HEK293 (cell line): ENCODE results near the gene SYTL3.

Source experiments
- BCL11A ChIP-seq: fragments of 450-650 bp; formaldehyde crosslinking; IDR thresholded peaks from 2 replicates; pipeline ENCODE4 v1.5.1; 2016; ENCODE audit warnings: low read depth, missing biosample characterization, missing genetic modification characterization
- KLF16 ChIP-seq: fragments of 450-650 bp; formaldehyde crosslinking; IDR thresholded peaks from 2 replicates; pipeline ENCODE4 v1.5.1; 2017; ENCODE audit warnings: missing biosample characterization, missing genetic modification characterization
- ZNF140 ChIP-seq: fragments of 450-650 bp; formaldehyde crosslinking; IDR thresholded peaks from 2 replicates; pipeline ENCODE4 v1.5.1; 2016; ENCODE audit warnings: missing biosample characterization, missing genetic modification characterization
- ZNF146 ChIP-seq: fragments of 450-650 bp; formaldehyde crosslinking; IDR thresholded peaks from 2 replicates; pipeline ENCODE4 v1.5.1; 2016; ENCODE audit warnings: missing biosample characterization, missing genetic modification characterization
- ZNF157 ChIP-seq: fragments of 450-650 bp; formaldehyde crosslinking; IDR thresholded peaks from 2 replicates; pipeline ENCODE4 v1.5.1; 2016; ENCODE audit warnings: missing biosample characterization, missing genetic modification characterization
- ZNF2 ChIP-seq: fragments of 450-650 bp; formaldehyde crosslinking; IDR thresholded peaks from 2 replicates; pipeline ENCODE4 v1.5.1; 2016; ENCODE audit warnings: missing biosample characterization, missing genetic modification characterization
- ZNF366 ChIP-seq: fragments of 450-650 bp; formaldehyde crosslinking; conservative IDR thresholded peaks from 2 replicates; pipeline ENCODE4 v1.5.1; 2016; ENCODE audit warnings: missing biosample characterization, missing genetic modification characterization
- ZNF433 ChIP-seq: fragments of 450-650 bp; formaldehyde crosslinking; IDR thresholded peaks from 2 replicates; pipeline ENCODE4 v1.5.1; 2016; ENCODE audit warnings: missing biosample characterization, missing genetic modification characterization, low read depth
- ZNF48 ChIP-seq: fragments of 450-650 bp; formaldehyde crosslinking; IDR thresholded peaks from 2 replicates; pipeline ENCODE4 v1.5.1; 2016; ENCODE audit warnings: missing biosample characterization, missing genetic modification characterization
- ZNF624 ChIP-seq: fragments of 450-650 bp; formaldehyde crosslinking; IDR thresholded peaks from 2 replicates; pipeline ENCODE4 v1.5.1; 2017; ENCODE audit warnings: missing biosample characterization, missing genetic modification characterization
- ZNF660 ChIP-seq: fragments of 450-650 bp; IDR thresholded peaks from 2 replicates; pipeline ENCODE4 v1.5.1; 2018; ENCODE audit warnings: missing biosample characterization, mild to moderate bottlenecking, missing genetic modification characterization
- TF ChIP-seq, protein P1 (sequence below): fragments of 450-650 bp; formaldehyde crosslinking; IDR thresholded peaks from 2 replicates; pipeline ENCODE4 v1.5.1; 2016; ENCODE audit warnings: missing biosample characterization, missing genetic modification characterization
- TF ChIP-seq, protein P2 (sequence below): IDR thresholded peaks from 2 replicates; pipeline ENCODE4 v1.6.1; 2011; ENCODE audit warnings: mild to moderate bottlenecking, low read depth, low read length, borderline replicate concordance
- TF ChIP-seq, protein P3 (sequence below): fragments of 450-650 bp; formaldehyde crosslinking; IDR thresholded peaks from 2 replicates; pipeline ENCODE4 v1.5.1; 2016; ENCODE audit warnings: missing biosample characterization, missing genetic modification characterization, borderline replicate concordance
- TF ChIP-seq, protein P4 (sequence below): fragments of 450-650 bp; formaldehyde crosslinking; IDR thresholded peaks from 2 replicates; pipeline ENCODE4 v1.5.1; 2016; ENCODE audit warnings: missing biosample characterization, missing genetic modification characterization
- TF ChIP-seq, protein P5 (sequence below): fragments of 450-650 bp; formaldehyde crosslinking; IDR thresholded peaks from 2 replicates; pipeline ENCODE4 v1.5.1; 2016; ENCODE audit warnings: missing biosample characterization, missing genetic modification characterization, low read depth
- TF ChIP-seq, protein P6 (sequence below): fragments of 450-650 bp; formaldehyde crosslinking; IDR thresholded peaks from 2 replicates; pipeline ENCODE4 v1.5.1; 2016; ENCODE audit warnings: missing biosample characterization, missing genetic modification characterization
- TF ChIP-seq, protein P7 (sequence below): fragments of 450-650 bp; formaldehyde crosslinking; IDR thresholded peaks from 2 replicates; pipeline ENCODE4 v1.5.1; 2016; ENCODE audit warnings: missing biosample characterization, missing genetic modification characterization
- TF ChIP-seq, protein P8 (sequence below): fragments of 450-650 bp; formaldehyde crosslinking; IDR thresholded peaks from 2 replicates; pipeline ENCODE4 v1.5.1; 2016; ENCODE audit warnings: missing biosample characterization, missing genetic modification characterization
- TF ChIP-seq, protein P9 (sequence below): fragments of 450-650 bp; formaldehyde crosslinking; IDR thresholded peaks from 2 replicates; pipeline ENCODE4 v1.5.1; 2016; ENCODE audit warnings: missing biosample characterization, missing genetic modification characterization, low read depth

Gene SYTL3

DNA sequence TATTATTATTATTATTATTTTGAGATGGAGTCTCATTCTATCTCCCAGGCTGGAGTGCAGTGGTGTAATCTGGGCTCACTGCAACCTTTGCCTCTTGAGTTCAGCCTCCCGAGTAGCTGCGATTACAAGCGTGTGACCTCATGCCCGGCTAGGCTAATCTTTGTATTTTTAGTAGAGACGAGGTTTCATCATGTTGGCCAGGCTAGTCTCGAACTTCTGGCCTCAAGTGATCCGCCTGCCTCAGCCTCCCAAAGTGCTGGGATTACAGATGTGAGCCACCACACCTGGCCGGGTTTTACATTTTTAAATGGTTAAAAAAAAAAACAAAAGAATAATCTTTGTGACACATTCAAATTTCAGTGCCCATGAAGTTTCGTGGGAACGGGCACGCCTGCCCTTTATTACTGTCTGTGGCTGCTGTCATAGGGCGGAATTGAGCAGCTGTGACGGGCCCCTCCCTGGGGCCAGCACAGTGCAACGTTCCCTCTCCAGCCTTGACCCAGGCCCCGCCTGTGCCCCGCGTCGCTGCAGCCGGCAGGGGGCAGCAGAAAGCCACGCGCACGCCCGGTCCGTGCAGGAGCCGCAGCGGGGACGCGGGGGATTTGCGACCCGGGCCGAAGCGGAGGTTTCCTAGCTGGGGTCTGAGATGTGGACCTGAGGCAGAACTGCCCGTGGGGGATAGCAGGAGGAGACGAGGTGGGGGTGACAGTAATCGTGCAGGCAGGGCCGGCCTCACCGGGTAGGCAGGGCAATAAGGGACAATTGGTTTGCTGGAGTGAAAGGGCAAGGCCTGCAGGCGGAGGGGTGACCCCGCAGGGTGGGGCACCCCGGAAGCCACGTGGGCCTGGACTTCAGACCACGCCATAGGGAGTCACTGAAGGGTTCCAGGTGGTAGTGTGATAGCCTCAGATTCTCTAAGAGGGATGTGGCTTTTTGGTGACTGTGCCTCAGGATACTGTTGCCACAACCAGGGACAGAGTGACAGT is 54.3 kb downstream of the SYTL3 start (continued):
- TF ChIP-seq ZNF660 (tag by site-specific recombination) (no peak; the same call in 1 of the 2 replicates), KLF16 (tag by site-specific recombination) (0 out of 2 replicates have a peak, but pooled peaks have one; percentile 52), BCL11A (peak; percentile 85), ZNF140 (no peak), ZNF366 (tag by site-specific recombination) (peak; percentile 49), ZNF157 (tag by site-specific recombination) (no peak), ZNF433 (tag by site-specific recombination) (no peak), ZNF2 (peak; percentile 94), ZNF48 (tag by site-specific recombination) (no peak), ZNF624 (no peak), ZNF146 (tag by site-specific recombination) (no peak)
- TF ChIP-seq, protein P1, sequence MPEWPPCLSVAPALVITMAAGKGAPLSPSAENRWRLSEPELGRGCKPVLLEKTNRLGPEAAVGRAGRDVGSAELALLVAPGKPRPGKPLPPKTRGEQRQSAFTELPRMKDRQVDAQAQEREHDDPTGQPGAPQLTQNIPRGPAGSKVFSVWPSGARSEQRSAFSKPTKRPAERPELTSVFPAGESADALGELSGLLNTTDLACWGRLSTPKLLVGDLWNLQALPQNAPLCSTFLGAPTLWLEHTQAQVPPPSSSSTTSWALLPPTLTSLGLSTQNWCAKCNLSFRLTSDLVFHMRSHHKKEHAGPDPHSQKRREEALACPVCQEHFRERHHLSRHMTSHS (tag by site-specific recombination), result no peak
- TF ChIP-seq, protein P2, sequence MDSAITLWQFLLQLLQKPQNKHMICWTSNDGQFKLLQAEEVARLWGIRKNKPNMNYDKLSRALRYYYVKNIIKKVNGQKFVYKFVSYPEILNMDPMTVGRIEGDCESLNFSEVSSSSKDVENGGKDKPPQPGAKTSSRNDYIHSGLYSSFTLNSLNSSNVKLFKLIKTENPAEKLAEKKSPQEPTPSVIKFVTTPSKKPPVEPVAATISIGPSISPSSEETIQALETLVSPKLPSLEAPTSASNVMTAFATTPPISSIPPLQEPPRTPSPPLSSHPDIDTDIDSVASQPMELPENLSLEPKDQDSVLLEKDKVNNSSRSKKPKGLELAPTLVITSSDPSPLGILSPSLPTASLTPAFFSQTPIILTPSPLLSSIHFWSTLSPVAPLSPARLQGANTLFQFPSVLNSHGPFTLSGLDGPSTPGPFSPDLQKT, result no peak
- TF ChIP-seq, protein P3, sequence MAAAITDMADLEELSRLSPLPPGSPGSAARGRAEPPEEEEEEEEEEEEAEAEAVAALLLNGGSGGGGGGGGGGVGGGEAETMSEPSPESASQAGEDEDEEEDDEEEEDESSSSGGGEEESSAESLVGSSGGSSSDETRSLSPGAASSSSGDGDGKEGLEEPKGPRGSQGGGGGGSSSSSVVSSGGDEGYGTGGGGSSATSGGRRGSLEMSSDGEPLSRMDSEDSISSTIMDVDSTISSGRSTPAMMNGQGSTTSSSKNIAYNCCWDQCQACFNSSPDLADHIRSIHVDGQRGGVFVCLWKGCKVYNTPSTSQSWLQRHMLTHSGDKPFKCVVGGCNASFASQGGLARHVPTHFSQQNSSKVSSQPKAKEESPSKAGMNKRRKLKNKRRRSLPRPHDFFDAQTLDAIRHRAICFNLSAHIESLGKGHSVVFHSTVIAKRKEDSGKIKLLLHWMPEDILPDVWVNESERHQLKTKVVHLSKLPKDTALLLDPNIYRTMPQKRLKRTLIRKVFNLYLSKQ, result no peak
- TF ChIP-seq, protein P4, sequence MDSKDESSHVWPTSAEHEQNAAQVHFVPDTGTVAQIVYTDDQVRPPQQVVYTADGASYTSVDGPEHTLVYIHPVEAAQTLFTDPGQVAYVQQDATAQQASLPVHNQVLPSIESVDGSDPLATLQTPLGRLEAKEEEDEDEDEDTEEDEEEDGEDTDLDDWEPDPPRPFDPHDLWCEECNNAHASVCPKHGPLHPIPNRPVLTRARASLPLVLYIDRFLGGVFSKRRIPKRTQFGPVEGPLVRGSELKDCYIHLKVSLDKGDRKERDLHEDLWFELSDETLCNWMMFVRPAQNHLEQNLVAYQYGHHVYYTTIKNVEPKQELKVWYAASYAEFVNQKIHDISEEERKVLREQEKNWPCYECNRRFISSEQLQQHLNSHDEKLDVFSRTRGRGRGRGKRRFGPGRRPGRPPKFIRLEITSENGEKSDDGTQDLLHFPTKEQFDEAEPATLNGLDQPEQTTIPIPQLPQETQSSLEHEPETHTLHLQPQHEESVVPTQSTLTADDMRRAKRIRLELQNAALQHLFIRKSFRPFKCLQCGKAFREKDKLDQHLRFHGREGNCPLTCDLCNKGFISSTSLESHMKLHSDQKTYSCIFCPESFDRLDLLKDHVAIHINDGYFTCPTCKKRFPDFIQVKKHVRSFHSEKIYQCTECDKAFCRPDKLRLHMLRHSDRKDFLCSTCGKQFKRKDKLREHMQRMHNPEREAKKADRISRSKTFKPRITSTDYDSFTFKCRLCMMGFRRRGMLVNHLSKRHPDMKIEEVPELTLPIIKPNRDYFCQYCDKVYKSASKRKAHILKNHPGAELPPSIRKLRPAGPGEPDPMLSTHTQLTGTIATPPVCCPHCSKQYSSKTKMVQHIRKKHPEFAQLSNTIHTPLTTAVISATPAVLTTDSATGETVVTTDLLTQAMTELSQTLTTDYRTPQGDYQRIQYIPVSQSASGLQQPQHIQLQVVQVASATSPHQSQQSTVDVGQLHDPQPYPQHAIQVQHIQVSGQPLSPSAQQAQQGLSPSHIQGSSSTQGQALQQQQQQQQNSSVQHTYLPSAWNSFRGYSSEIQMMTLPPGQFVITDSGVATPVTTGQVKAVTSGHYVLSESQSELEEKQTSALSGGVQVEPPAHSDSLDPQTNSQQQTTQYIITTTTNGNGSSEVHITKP, result peak; percentile 82
- TF ChIP-seq, protein P5, sequence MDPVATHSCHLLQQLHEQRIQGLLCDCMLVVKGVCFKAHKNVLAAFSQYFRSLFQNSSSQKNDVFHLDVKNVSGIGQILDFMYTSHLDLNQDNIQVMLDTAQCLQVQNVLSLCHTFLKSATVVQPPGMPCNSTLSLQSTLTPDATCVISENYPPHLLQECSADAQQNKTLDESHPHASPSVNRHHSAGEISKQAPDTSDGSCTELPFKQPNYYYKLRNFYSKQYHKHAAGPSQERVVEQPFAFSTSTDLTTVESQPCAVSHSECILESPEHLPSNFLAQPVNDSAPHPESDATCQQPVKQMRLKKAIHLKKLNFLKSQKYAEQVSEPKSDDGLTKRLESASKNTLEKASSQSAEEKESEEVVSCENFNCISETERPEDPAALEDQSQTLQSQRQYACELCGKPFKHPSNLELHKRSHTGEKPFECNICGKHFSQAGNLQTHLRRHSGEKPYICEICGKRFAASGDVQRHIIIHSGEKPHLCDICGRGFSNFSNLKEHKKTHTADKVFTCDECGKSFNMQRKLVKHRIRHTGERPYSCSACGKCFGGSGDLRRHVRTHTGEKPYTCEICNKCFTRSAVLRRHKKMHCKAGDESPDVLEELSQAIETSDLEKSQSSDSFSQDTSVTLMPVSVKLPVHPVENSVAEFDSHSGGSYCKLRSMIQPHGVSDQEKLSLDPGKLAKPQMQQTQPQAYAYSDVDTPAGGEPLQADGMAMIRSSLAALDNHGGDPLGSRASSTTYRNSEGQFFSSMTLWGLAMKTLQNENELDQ (tag by site-specific recombination), result no peak
- TF ChIP-seq, protein P6, sequence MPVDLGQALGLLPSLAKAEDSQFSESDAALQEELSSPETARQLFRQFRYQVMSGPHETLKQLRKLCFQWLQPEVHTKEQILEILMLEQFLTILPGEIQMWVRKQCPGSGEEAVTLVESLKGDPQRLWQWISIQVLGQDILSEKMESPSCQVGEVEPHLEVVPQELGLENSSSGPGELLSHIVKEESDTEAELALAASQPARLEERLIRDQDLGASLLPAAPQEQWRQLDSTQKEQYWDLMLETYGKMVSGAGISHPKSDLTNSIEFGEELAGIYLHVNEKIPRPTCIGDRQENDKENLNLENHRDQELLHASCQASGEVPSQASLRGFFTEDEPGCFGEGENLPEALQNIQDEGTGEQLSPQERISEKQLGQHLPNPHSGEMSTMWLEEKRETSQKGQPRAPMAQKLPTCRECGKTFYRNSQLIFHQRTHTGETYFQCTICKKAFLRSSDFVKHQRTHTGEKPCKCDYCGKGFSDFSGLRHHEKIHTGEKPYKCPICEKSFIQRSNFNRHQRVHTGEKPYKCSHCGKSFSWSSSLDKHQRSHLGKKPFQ (tag by site-specific recombination), result no peak
- TF ChIP-seq, protein P7, sequence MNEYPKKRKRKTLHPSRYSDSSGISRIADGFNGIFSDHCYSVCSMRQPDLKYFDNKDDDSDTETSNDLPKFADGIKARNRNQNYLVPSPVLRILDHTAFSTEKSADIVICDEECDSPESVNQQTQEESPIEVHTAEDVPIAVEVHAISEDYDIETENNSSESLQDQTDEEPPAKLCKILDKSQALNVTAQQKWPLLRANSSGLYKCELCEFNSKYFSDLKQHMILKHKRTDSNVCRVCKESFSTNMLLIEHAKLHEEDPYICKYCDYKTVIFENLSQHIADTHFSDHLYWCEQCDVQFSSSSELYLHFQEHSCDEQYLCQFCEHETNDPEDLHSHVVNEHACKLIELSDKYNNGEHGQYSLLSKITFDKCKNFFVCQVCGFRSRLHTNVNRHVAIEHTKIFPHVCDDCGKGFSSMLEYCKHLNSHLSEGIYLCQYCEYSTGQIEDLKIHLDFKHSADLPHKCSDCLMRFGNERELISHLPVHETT (tag by site-specific recombination), result 0 out of 2 replicates have a peak, but pooled peaks have one; percentile 26
- TF ChIP-seq, protein P8, sequence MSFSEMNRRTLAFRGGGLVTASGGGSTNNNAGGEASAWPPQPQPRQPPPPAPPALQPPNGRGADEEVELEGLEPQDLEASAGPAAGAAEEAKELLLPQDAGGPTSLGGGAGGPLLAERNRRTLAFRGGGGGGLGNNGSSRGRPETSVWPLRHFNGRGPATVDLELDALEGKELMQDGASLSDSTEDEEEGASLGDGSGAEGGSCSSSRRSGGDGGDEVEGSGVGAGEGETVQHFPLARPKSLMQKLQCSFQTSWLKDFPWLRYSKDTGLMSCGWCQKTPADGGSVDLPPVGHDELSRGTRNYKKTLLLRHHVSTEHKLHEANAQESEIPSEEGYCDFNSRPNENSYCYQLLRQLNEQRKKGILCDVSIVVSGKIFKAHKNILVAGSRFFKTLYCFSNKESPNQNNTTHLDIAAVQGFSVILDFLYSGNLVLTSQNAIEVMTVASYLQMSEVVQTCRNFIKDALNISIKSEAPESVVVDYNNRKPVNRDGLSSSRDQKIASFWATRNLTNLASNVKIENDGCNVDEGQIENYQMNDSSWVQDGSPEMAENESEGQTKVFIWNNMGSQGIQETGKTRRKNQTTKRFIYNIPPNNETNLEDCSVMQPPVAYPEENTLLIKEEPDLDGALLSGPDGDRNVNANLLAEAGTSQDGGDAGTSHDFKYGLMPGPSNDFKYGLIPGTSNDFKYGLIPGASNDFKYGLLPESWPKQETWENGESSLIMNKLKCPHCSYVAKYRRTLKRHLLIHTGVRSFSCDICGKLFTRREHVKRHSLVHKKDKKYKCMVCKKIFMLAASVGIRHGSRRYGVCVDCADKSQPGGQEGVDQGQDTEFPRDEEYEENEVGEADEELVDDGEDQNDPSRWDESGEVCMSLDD, result peak; percentile 75
- TF ChIP-seq, protein P9, sequence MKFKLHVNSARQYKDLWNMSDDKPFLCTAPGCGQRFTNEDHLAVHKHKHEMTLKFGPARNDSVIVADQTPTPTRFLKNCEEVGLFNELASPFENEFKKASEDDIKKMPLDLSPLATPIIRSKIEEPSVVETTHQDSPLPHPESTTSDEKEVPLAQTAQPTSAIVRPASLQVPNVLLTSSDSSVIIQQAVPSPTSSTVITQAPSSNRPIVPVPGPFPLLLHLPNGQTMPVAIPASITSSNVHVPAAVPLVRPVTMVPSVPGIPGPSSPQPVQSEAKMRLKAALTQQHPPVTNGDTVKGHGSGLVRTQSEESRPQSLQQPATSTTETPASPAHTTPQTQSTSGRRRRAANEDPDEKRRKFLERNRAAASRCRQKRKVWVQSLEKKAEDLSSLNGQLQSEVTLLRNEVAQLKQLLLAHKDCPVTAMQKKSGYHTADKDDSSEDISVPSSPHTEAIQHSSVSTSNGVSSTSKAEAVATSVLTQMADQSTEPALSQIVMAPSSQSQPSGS (tag by site-specific recombination), result no peak
